Measurements from ENCODE around the gene FAM78A. TPM values are rescaled to one million over a fixed set of nuclear protein-coding genes. Genes with fewer than 3 reads are reported as not detected.

The FAM78A gene
- total RNA-seq (2014; rRNA removed) (0.07 and 0.40 TPM in 2 replicates), Bru-seq, nascent RNA (percentile 16 among the genes with signal in this experiment), BruChase-seq, experiment 1, labeled RNA remaining after a 6-hour chase (percentile 24 among the genes with signal in this experiment), BruChase-seq, experiment 2, labeled RNA remaining after a 2-hour chase (percentile 19 among the genes with signal in this experiment)
- long read RNA-seq, partial matches to known transcripts: 0 of 1 reads
- long read RNA-seq, other reads (novel, unspliced or antisense): 1 of 1 reads

GRCh38 chr9:131276094-131276888, at the start of gene FAM78A:
Gene FAM78A (minus strand): TSS chr9:131276510. CDS start chr9:131276179, 331 bp downstream.
- Histone ChIP-seq H3K4me2 (ENCODE audit: low read length) (peak within 1 kb of the TSS; percentile 78), H2AFZ (ENCODE audit: low read length) (peak within 1 kb of the TSS; percentile 42; the same call in 1 of the 2 replicates), H4K20me1 (ENCODE audit: low read length) (no peaks in the 10 kb centered on the region), H3K9ac (ENCODE audit: low read length) (no peak within 1 kb of the TSS), H3K27me3 (ENCODE audit: low read length) (peaks cover 9% of the 10 kb centered on the region), H3K9me2 (replicated peaks; ENCODE audit: low read length) (no peaks in the 10 kb centered on the region), H3K36me3 (ENCODE audit: low read depth, low read length) (no peaks in the 10 kb centered on the region), H3K4me3 (ENCODE audit: low read length) (peak within 1 kb of the TSS; percentile 60), H3F3A (ENCODE audit: low read length, unreplicated experiment) (no peaks in the 10 kb centered on the region), H3K27ac (ENCODE audit: low read length) (no peak within 1 kb of the TSS), H3K4me1 (ENCODE audit: insufficient read depth, low read length) (no peaks in the 10 kb centered on the region), H3K9me3 (ENCODE audit: low read length) (no peaks in the 10 kb centered on the region), H3K79me2 (ENCODE audit: low read length) (no peaks in the 10 kb centered on the region)
- CTCF ChIA-PET: no interaction called here
- intact Hi-C loops (cut with micrococcal nuclease): no loop called here
- no peak for ATAC-seq
- DNase-seq: no peak
- POLR2A ChIA-PET (ENCODE audit: unreplicated experiment): no interaction called here
- BruUV-seq (replicated peaks): no TSS peak
- TF ChIP-seq EZH2phosphoT487 (IDR thresholded peaks at IDR 0.05; ENCODE audit: borderline replicate concordance, low read length) (no peak), EZH2 (IDR thresholded peaks at IDR 0.05; ENCODE audit: low read length, unreplicated experiment) (no peak), CTCF (conservative IDR thresholded peaks at IDR 0.05; ENCODE audit: low read depth, low read length) (no peak)

GRCh38 chr9:131324736-131325679, 48.7 kb upstream of the FAM78A start:
- Histone ChIP-seq H3K27ac (ENCODE audit: low read length) (no peak overlapping the region), H4K20me1 (ENCODE audit: low read length) (no peaks in the 10 kb centered on the region), H3K36me3 (ENCODE audit: low read depth, low read length) (no peaks in the 10 kb centered on the region), H3K79me2 (ENCODE audit: low read length) (no peaks in the 10 kb centered on the region), H3K9ac (ENCODE audit: low read length) (no peak overlapping the region), H2AFZ (ENCODE audit: low read length) (no peak overlapping the region), H3K4me2 (ENCODE audit: low read length) (no peak overlapping the region), H3F3A (ENCODE audit: low read length, unreplicated experiment) (no peaks in the 10 kb centered on the region), H3K9me2 (replicated peaks; ENCODE audit: low read length) (no peaks in the 10 kb centered on the region), H3K4me3 (ENCODE audit: low read length) (no peak overlapping the region), H3K9me3 (ENCODE audit: low read length) (no peaks in the 10 kb centered on the region), H3K27me3 (ENCODE audit: low read length) (no peaks in the 10 kb centered on the region), H3K4me1 (ENCODE audit: insufficient read depth, low read length) (no peaks in the 10 kb centered on the region)
- intact Hi-C loops (cut with micrococcal nuclease): no loop called here
- BruUV-seq (replicated peaks): no TSS peak
- DNase-seq (no peak), ATAC-seq (no peak)
- TF ChIP-seq CTCF (conservative IDR thresholded peaks at IDR 0.05; ENCODE audit: low read depth, low read length): no peak
- TF ChIP-seq EZH2 (IDR thresholded peaks at IDR 0.05; ENCODE audit: low read length, unreplicated experiment): no peak
- no peak for TF ChIP-seq EZH2phosphoT487 (IDR thresholded peaks at IDR 0.05; ENCODE audit: borderline replicate concordance, low read length)
- ChIA-PET POLR2A (ENCODE audit: unreplicated experiment) (no interaction called here), CTCF (no interaction called here)
